Upper lobe of left lung (tissue), 6 donors: ENCODE measurements around the gene EGR2. TPM values are rescaled to one million over a fixed set of nuclear protein-coding genes. Genes with fewer than 3 reads are reported as not detected.

ENCODE experiments used
- ATAC-seq, 2 donors: fragments of 200-7000 bp; cut with Tn5 transposase; one replicate each; pipeline ENCODE4 v1.9.1; 2022; ENCODE audit warnings: mild to moderate bottlenecking in 2 of 2, moderate library complexity in 2 of 2; ENCODE audit not compliant: low FRiP score in 2 of 2
- DNase-seq, 2 donors: peaks; one replicate each; pipeline ENCODE4 v3.0.0-alpha.2; 2019 to 2020
- H3K27ac ChIP-seq, 4 donors: fragments of 200-600 bp; sonication (generic); one replicate each; pipeline ENCODE4 v1.5.1; 2016 to 2019
- H3K27me3 ChIP-seq, 4 donors: fragments of 200-600 bp; sonication (generic); one replicate each; pipeline ENCODE4 v1.5.1; 2017 to 2019
- H3K36me3 ChIP-seq, 4 donors: fragments of 200-600 bp; sonication (generic); one replicate each; pipeline ENCODE4 v1.5.1; 2016 to 2019
- H3K4me1 ChIP-seq, 4 donors: fragments of 200-600 bp; sonication (generic); one replicate each; pipeline ENCODE4 v1.5.1; 2018 to 2019
- H3K4me3 ChIP-seq, 4 donors: fragments of 200-600 bp; sonication (generic); one replicate each; pipeline ENCODE4 v1.5.1; 2017 to 2019; ENCODE audit warnings: mild to moderate bottlenecking in 2 of 4, moderate library complexity in 1 of 4
- H3K9me3 ChIP-seq, 4 donors: fragments of 200-600 bp; sonication (generic); one replicate each; pipeline ENCODE4 v1.5.1; 2018 to 2019
- CTCF ChIP-seq, 6 experiments: fragments of 450-650 bp in 4 of 6; fragments of 200-600 bp in 2 of 6; sonication (generic) in 2 of 6; IDR thresholded peaks; one replicate each; pipeline ENCODE4 v1.5.1; 2016 to 2019; ENCODE audit warnings: antibody characterized with exemption in 6 of 6
- EP300 ChIP-seq, 4 donors: sonication (generic); formaldehyde crosslinking; IDR thresholded peaks; one replicate each; pipeline ENCODE4 v1.5.1; 2017; ENCODE audit warnings: antibody characterized with exemption in 4 of 4, control low read depth in 2 of 4
- POLR2A ChIP-seq, 4 donors: fragments of 450-650 bp; IDR thresholded peaks; one replicate each; pipeline ENCODE4 v1.5.1; 2016 to 2017; ENCODE audit warnings: antibody characterized with exemption in 4 of 4, mild to moderate bottlenecking in 2 of 4
- POLR2AphosphoS5 ChIP-seq, 2 donors: sonication (generic); formaldehyde crosslinking; IDR thresholded peaks; one replicate each; pipeline ENCODE4 v1.5.1; 2017; ENCODE audit warnings: antibody characterized with exemption in 2 of 2
- WGBS, 2 donors: methylation state at CpG; one replicate each; pipeline ENCODE4 v1.1.5; 2017 to 2018; 5-methylcytosine and 5-hydroxymethylcytosine counted together
- total RNA-seq, 6 donors: library from RNA; depleted of rRNA in 4 of 6; stranded (reverse); fragments of >200 nt in 4 of 6; gene quantifications; one replicate each; pipeline versions ENCODE4 v1.1.0 to v1.2.1, GENCODE V29; 2016 to 2021
- donor health status: DM: no; HTN: no; CAD: no; lungs with moderate emphysema.
- donor health status: DM: no; HTN: yes; CAD: no; lungs with severe emphysema.

Gene EGR2
- total RNA-seq, 6 donors from 2014 or later = 3.5 to 50.9 (median 7.0) TPM

DNA sequence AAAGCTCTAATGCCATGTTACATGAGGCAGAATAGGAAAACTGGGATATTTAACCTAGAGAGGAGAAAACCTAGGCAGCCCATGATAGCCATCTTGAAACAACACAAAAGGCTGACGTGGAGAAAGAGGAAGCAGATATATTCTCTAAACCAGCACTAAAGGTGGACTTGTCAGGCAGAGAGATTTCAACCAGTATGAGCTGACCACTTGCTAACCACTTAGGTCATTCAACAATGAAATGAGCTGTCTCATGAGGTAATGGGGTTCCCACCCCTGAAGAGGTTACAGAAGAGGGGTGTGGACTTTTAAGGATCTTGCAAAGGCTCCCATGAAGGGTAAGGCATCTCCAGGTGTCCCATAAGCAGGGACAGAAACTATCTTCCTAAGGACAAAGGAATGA, 26.8 kb upstream of the EGR2 start:
- H3K27ac ChIP-seq = no peak overlapping the region
- TF ChIP-seq POLR2AphosphoS5 (IDR thresholded peaks at IDR 0.05) (no peak), CTCF (IDR thresholded peaks at IDR 0.05) (no peak), POLR2A (IDR thresholded peaks at IDR 0.05) (no peak), EP300 (IDR thresholded peaks at IDR 0.05) (no peak)
- no peaks in the 10 kb centered on the region for H3K36me3 ChIP-seq
- H3K4me3 ChIP-seq = no peak overlapping the region
- no peaks in the 10 kb centered on the region for H3K27me3 ChIP-seq
- peak in 1 of 2 donors; percentile 47 for ATAC-seq
- WGBS, 2 donors = 33 to 50% methylated on average over 1 of the region's 1 CpG
- peaks cover 3 to 12% (median 6%) of the 10 kb centered on the region in 4 donors for H3K9me3 ChIP-seq
- DNase-seq = no peak
- H3K4me1 ChIP-seq = no peaks in the 10 kb centered on the region

DNA sequence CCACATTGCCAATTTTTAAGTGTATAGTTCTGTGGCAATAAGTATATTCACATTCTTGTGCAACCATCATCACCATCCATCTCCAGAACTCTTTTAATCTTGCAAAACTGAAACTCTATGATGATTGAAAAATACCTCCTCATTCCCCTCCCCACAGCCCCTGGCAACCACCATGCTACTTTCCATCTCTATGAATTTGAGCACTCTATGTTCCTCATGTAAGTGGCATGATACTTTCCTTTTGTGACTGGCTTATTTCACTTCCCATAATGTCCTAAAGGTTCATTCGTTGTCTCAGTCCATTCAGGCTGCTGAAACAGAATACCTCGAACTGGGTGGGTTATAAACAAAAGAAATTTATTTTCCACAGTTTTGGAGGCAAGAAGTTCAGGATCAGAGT, 23.4 kb upstream of the EGR2 start:
- Histone ChIP-seq H3K36me3 (no peaks in the 10 kb centered on the region), H3K27me3 (no peaks in the 10 kb centered on the region), H3K4me1 (no peaks in the 10 kb centered on the region), H3K27ac (no peak overlapping the region), H3K4me3 (no peak overlapping the region), H3K9me3 (no peaks in the 10 kb centered on the region)
- TF ChIP-seq POLR2AphosphoS5 (IDR thresholded peaks at IDR 0.05) (no peak), POLR2A (IDR thresholded peaks at IDR 0.05) (no peak), CTCF (IDR thresholded peaks at IDR 0.05) (no peak), EP300 (IDR thresholded peaks at IDR 0.05) (no peak)
- ATAC-seq (no peak), DNase-seq (no peak)
- WGBS, 2 donors = 72 to 85% methylated on average over 2 of the region's 2 CpGs

- ATAC-seq (peak in 1 of 2 donors; percentile 40), DNase-seq (no peak)
- 60 to 64% methylated on average over 2 of the region's 2 CpGs for WGBS, 2 donors
- no peaks in the 10 kb centered on the region for H3K27me3 ChIP-seq
- no peaks in the 10 kb centered on the region for H3K9me3 ChIP-seq
- TF ChIP-seq POLR2A (IDR thresholded peaks at IDR 0.05) = no peak
- no peak for TF ChIP-seq CTCF (IDR thresholded peaks at IDR 0.05)
- no peak for TF ChIP-seq EP300 (IDR thresholded peaks at IDR 0.05)
- TF ChIP-seq POLR2AphosphoS5 (IDR thresholded peaks at IDR 0.05) = no peak
- H3K4me1 ChIP-seq = no peaks in the 10 kb centered on the region
- no peak overlapping the region for H3K27ac ChIP-seq
- H3K4me3 ChIP-seq = no peak overlapping the region
- H3K36me3 ChIP-seq = no peaks in the 10 kb centered on the region
Measured at GRCh38 chr10:62831346-62831745, 15.2 kb upstream of the EGR2 start.

DNA sequence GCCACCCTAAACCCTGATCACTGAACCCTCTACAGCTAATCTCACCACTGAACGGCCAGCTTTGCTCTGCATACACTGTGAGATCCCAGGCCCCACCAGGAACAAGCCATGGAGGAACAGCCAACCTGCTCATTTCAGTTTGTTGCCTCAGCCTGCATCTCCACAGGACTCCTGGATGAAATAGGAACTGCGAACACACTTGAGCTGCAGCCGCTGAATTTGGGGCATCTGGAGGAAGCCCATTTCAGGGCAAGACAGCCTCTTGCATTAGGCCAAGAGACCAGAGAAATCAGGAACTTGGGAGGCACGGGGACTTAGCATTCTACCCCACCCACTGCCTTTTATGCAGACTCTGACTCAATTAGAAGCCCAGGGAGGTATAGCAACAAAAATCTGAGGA, 14.5 kb upstream of the EGR2 start:
- H3K27me3 ChIP-seq = no peaks in the 10 kb centered on the region
- 52 to 53% methylated on average over 4 of the region's 4 CpGs for WGBS, 2 donors
- no peak for DNase-seq
- H3K36me3 ChIP-seq = no peaks in the 10 kb centered on the region
- H3K27ac ChIP-seq = no peak overlapping the region
- no peak for TF ChIP-seq POLR2A (IDR thresholded peaks at IDR 0.05)
- TF ChIP-seq CTCF (IDR thresholded peaks at IDR 0.05) = no peak
- no peak for TF ChIP-seq POLR2AphosphoS5 (IDR thresholded peaks at IDR 0.05)
- TF ChIP-seq EP300 (IDR thresholded peaks at IDR 0.05) = no peak
- H3K9me3 ChIP-seq = no peaks in the 10 kb centered on the region
- no peaks in the 10 kb centered on the region for H3K4me1 ChIP-seq
- H3K4me3 ChIP-seq = no peak overlapping the region
- peak in 1 of 2 donors; percentile 41 for ATAC-seq

- Histone ChIP-seq H3K27ac (no peak overlapping the region), H3K4me3 (no peak overlapping the region), H3K9me3 (no peaks in the 10 kb centered on the region), H3K27me3 (no peaks in the 10 kb centered on the region), H3K36me3 (no peaks in the 10 kb centered on the region), H3K4me1 (no peaks in the 10 kb centered on the region)
- TF ChIP-seq CTCF (IDR thresholded peaks at IDR 0.05) (no peak), EP300 (IDR thresholded peaks at IDR 0.05) (no peak), POLR2AphosphoS5 (IDR thresholded peaks at IDR 0.05) (no peak), POLR2A (IDR thresholded peaks at IDR 0.05) (no peak)
- 69 to 73% methylated on average over 2 of the region's 2 CpGs for WGBS, 2 donors
- no peak for ATAC-seq
- no peak for DNase-seq
Measured at GRCh38 chr10:62829622-62830021, 13.5 kb upstream of the EGR2 start.
